GM18951 (cell line): ENCODE data around the gene WDR72.

Experiments
- POLR2A ChIP-seq: IDR thresholded peaks from 4 replicates; pipeline ENCODE4 v1.6.1; 2011; ENCODE audit warnings: mild to moderate bottlenecking; ENCODE audit not compliant: insufficient read length, insufficient read depth; ENCODE audit errors: extremely low read depth
- in situ Hi-C: fragments of 300-500 bp; cut with MboI; formaldehyde crosslinking; loops from one replicate; pipeline ENCODE4 v1.12.0; 2022; ENCODE audit warnings: low sequenced_read_pairs, mixed read lengths, inconsistent platforms; ENCODE audit not compliant: unreplicated experiment

The WDR72 gene

GRCh38 chr15:53611145-53611920 lies 148.1 kb downstream of the WDR72 start:
- in situ Hi-C loops, result no loop called here
- TF ChIP-seq POLR2A, result no peak

DNA sequence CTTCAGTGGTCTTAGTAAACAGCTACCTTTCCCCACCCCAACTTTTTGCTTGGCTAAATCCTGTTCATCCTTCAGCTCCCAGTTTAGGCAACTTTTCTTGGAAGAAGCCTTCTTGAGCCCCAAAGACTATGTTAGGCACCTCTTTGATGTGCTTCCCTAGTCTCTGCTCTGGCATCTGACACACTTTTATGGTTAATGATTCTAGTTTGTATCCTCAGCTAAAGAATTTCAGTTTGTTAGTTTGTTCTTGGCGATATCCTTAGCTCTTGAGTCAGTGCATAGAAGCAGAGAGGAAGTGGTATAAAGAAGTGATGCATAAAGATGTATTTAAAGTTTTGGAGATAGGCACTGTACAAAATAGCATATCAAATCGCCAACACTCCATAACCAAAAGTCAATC lies 168.4 kb downstream of the WDR72 start:
- no peak for TF ChIP-seq POLR2A
- in situ Hi-C loops, result no loop called here

GRCh38 chr15:53590380-53590779 lies 169.1 kb downstream of the WDR72 start:
- in situ Hi-C loops, result no loop called here
- no peak for TF ChIP-seq POLR2A

- TF ChIP-seq POLR2A, result no peak
- in situ Hi-C loops, result no loop called here
Measured at GRCh38 chr15:53589520-53590057, 169.9 kb downstream of the WDR72 start.

DNA sequence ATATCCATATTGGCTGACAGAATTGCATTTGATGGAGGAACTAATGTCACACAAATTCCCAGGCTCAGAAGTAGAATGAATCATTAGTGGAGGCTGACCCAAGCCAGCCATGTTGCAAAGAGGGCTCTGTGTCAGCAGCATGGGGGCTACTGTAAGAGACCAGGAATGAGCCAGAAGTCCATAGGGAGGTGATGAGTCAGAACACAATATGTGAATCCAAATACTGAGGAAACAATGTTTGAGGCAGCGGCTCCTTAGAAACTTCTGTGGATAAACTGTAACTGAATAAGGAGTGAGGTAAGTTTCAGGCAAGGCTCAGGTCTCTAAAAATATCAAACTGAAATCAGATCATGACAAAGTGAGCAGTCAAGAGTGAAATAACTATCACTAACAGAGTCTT lies 170.7 kb downstream of the WDR72 start:
- in situ Hi-C loops, result no loop called here
- TF ChIP-seq POLR2A, result no peak

DNA sequence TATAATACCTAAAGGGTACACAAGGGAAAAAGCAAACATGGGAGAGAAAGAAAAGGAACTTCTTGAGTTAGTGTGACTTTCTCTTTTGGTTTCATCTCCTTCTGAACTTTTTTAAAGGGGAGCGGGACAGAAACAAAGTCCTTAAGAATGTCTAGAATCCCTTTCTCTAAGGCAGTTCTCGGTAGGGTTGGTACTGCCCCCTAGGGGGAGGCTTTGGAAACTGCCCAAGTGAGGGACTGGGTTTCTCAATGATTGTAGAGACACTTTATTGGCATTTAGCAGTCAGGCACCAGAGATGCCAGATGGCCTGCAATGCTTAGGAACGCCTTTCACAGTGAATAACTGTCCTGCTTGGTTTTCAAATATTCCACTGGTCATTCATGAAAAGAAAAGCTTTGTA lies 172.7 kb downstream of the WDR72 start:
- TF ChIP-seq POLR2A, result no peak
- in situ Hi-C loops, result no loop called here

GRCh38 chr15:53581513-53581912 lies 177.9 kb downstream of the WDR72 start:
- no peak for TF ChIP-seq POLR2A
- in situ Hi-C loops, result no loop called here

DNA sequence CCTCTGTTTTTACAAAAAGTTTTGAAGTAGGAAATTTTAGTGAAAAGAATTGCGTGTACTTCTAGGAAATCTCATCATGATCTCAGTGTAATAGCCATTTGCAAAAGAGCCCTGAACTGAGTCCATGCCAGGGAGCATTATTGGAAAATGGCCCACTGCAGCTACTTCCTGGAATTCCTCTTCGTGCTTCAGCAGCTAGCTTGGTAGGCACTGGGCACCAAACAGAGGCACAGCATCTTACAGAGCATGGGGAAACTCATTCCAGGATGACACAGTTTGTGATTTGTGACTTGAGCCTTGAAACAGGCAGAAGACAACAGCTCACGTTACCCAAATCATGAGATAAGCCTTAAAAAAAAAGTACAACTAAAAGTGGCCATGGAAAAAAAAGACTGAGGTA lies 179.1 kb downstream of the WDR72 start:
- in situ Hi-C loops, result no loop called here
- TF ChIP-seq POLR2A, result no peak

DNA sequence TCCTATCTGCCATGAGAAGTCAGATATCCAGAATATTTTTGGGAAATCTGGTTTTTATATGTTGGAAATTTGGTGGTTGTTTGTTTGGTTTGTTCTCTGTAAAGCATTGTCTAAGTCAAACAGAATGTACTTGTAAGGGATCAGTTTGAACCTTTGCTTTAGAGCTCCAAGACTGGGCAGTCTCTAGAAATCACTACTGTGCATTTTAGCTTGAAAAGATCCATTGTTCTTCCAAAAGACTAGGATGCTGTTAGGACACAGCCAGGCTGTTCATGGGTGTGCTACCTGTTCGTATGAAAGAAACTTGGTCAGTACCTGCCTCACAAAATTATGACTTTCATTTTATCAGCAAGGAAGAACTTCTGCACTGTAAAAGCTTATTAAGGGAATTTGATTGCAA lies 182.6 kb downstream of the WDR72 start:
- no peak for TF ChIP-seq POLR2A
- in situ Hi-C loops, result no loop called here

DNA sequence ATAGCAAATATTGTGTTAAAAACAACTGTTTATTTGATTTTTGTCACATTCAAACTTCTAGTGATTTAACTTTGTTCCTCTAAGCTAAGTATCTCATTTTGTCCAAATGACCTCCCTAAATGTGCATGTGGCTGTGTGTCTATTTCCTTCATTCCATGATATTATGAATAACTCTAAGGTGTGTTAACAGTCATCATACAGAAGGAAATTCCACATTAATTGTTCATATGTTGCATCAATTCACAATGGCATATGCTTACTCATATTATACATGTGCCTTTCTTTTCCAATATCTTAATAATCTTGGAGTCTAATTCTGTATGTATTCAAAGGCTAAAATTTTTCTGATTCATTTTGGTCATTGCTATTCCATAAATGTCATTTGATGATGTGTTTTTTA lies 186.4 kb downstream of the WDR72 start:
- in situ Hi-C loops, result no loop called here
- no peak for TF ChIP-seq POLR2A

DNA sequence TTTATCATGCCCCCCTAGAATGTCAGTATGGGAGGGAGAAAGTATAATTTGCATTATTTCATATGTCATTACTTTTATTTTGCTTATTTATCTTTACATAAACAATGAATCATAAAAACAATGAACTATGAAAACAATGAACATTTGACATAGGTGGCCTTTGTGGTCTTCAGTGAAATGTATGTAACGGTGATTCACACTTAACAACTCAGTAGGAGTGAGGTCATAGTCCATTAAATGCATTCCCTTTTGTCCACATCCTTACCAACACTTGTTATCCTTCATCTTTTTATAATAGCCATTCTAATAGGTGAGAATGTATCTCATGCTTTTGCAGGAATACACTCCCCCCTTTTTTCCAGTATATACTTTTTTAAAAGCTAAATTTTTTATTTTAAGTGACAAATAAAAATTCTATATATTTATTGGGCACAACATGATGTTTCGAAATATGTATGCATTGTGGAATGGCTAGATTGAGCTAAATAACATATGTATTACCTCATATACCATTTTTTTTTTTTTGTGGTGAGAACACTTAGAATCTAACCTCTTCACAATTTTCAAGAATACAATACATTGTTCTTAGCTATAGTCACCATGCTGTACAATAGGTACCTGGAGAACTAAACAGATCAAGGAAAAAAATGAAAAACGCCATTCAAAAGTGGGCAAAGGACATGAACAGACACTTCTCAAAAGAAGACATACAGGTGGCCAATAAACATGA lies 189.5 kb downstream of the WDR72 start:
- no peak for TF ChIP-seq POLR2A
- in situ Hi-C loops, result no loop called here

- in situ Hi-C loops, result no loop called here
- no peak for TF ChIP-seq POLR2A
Measured at GRCh38 chr15:53566912-53567311, 192.6 kb downstream of the WDR72 start.

DNA sequence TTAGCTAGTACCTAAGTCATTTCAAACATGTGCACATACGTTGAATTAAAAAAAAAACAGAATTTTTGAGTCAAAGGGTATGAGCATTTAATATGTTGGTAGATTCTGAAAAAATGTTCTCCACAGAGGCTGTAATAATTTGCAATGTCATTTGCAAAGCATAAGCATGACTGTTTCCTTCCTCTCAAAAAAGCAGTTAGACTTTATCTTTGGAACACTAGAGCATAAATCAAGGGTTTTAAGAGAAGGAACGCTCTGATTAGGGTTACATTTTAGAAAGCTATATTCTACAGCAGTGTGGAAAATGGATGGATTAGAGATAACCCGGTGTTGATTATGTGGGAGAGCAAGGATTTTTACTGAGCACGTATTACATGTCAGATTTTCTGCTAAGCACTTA lies 193.7 kb downstream of the WDR72 start:
- in situ Hi-C loops, result no loop called here

DNA sequence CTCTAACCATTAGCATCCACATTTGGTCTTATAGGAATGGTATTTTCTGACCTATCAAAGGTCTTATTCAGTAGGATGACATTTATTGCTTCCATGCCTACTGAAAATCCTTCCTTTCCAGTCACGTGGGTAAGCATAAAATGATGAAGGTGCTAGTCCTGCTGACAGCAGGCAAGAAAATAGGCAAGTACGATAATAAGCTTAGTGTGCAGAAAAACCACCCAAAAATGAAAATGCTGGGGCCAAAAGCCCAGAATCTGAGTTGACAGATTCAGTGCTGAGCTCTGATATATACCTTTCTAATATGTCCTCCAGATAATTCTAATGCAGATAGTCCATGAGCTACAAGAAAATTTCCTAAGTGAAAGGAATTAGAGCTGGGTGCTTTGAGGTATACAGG lies 194.8 kb downstream of the WDR72 start:
- TF ChIP-seq POLR2A, result no peak
- in situ Hi-C loops, result no loop called here

More for the DNA sequence above, 193.7 kb downstream of the WDR72 start:
- no peak for TF ChIP-seq POLR2A

DNA sequence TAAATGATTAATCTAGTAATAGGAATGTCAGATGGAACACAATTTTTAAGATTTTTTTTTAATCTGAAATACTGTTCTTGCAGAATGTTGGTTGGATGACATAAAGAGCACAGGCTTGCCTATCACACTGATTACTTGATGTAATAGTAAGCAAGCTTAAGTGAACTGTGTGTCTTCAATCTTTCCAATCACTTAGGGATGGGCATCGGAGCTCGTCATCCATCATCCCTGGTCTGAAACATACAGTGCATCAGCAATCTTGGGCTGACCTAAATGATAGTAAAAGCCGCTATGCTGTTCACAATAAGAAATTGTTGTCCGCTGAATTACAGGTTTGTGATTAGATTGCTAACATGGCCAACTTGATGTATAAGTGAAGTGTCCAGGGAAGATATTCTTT lies 195.8 kb downstream of the WDR72 start:
- in situ Hi-C loops, result no loop called here
- TF ChIP-seq POLR2A, result no peak
